DOHH2 (cell line): ENCODE data around the gene NOMO2.
"Not testable (repeated sequence)": the region's sequence is repeated elsewhere in the genome, so short reads cannot be mapped to it uniquely, and the experiment has no call there.

ENCODE experiments used
- EZH2phosphoT487 ChIP-seq: fragments of 200-600 bp; sonication (generic); IDR thresholded peaks from 2 replicates; pipeline ENCODE4 v1.6.1; 2017; ENCODE audit warnings: borderline replicate concordance, mild to moderate bottlenecking, antibody characterized with exemption, low read length, moderate library complexity, mixed read lengths
- TF ChIP-seq, protein P1 (sequence below): fragments of 200-600 bp; sonication (generic); IDR thresholded peaks from one replicate; pipeline ENCODE4 v1.5.1; 2014; ENCODE audit warnings: antibody characterized with exemption, mild to moderate bottlenecking, low read depth, low read length; ENCODE audit not compliant: poor library complexity, severe bottlenecking

DNA sequence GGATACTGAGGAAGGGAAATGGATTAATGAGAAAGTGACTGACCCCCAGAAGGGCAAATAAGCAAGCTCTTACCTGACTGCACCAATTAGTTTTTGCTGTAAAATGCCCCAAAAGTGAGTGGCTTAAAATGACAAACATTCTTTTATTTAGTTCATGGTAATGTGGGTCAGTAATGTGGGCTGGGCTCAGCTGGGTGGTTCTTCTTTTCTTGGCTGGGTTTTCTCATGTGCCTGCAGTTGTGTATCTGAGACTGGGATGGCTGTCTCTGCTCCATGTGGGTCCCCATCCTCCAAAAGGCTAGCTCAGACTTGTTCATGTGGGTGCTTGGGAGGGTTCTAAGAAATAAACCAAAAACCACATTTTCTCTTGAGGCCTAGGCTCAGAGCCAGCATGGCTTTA, 29.5 kb upstream of the NOMO2 start:
- TF ChIP-seq, protein P1, sequence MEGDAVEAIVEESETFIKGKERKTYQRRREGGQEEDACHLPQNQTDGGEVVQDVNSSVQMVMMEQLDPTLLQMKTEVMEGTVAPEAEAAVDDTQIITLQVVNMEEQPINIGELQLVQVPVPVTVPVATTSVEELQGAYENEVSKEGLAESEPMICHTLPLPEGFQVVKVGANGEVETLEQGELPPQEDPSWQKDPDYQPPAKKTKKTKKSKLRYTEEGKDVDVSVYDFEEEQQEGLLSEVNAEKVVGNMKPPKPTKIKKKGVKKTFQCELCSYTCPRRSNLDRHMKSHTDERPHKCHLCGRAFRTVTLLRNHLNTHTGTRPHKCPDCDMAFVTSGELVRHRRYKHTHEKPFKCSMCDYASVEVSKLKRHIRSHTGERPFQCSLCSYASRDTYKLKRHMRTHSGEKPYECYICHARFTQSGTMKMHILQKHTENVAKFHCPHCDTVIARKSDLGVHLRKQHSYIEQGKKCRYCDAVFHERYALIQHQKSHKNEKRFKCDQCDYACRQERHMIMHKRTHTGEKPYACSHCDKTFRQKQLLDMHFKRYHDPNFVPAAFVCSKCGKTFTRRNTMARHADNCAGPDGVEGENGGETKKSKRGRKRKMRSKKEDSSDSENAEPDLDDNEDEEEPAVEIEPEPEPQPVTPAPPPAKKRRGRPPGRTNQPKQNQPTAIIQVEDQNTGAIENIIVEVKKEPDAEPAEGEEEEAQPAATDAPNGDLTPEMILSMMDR = not testable (repeated sequence)
- TF ChIP-seq EZH2phosphoT487 = not testable (repeated sequence)
